Measurements from ENCODE around the gene HOGA1. TPM values are rescaled to one million over a fixed set of nuclear protein-coding genes. Genes with fewer than 3 reads are reported as not detected.

HOGA1 gene
- 0.72 TPM in 1 of 2 replicates, not detected in the other for total RNA-seq

DNA sequence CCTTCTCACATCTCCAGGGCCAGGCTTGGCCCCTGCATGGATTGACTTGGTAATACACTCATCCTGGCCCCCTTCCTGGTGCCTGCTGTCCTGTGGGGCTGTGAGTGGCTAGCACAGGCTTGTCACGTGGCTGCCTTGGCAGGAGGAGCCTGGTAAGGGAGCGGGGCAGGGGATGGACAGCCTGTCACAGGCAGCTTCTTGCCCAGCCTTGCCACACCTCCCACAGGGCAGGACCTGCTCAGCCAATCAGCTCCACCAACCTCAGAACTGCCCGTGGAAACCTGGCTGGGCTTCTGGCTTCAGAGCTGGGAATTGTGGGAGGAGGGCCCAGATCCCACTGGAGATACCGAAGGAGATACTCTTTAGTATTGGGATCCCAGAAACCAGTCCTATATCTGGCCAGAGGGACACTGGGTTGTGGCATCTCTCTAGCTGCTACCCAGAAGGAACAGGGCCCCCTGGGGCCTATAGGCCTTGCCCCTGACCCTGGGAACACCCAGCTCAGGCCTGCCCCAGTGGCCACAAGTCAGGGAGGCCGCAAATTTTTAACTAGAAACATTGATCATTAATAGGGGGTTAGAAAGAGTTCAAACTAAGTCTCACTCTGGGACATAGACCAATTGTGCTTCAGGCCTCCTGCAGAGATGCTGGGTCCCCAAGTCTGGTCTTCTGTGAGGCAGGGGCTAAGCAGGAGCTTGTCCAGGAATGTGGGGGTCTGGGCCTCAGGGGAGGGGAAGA lies at the start of gene HOGA1:
HOGA1 (plus strand) TSS at position 330 of the 738 bp plus-strand sequence; CDS start at position 645, 315 bp downstream.

DNA sequence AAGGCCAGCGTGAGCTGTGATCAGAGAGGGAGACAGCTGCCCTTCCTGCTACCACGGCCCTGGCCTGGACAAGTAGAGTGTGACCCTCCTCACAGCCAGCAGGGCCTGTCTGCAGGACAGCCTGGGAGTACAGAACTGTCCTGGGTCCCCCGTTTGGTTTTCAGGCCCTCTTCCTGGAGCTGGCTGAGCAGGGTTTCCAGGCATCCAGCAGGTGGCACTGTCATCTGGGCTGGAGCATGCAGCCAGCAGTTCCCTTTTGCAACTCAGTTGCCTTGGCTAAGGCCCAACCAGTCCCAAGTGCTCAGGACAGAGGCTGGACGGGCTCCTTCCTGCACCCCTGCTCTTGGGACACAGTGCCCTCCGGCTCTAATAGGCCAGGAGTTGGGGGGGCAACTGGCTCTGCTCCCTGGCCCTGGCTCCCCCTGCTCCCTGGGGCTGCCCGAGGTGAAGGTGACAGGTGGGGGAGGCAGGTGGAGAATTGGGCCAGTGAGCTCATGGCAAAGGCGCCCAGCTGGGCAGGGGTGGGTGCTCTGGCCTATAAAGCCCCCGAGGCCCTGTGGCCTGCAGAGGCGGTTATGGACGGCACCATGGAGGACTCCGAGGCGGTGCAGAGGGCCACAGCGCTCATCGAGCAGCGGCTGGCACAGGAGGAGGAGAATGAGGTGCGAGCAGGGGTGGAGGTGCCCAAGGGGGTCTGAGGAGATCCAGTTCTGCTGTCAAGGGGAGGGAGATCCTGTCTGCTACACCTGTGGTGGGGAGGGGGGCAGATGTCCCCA lies 11.8 kb upstream of the HOGA1 start, which contains the start of gene ANKRD2:
ANKRD2 (plus strand) TSS at position 566 of the 776 bp plus-strand sequence; CDS start at position 576, 10 bp downstream.

DNA sequence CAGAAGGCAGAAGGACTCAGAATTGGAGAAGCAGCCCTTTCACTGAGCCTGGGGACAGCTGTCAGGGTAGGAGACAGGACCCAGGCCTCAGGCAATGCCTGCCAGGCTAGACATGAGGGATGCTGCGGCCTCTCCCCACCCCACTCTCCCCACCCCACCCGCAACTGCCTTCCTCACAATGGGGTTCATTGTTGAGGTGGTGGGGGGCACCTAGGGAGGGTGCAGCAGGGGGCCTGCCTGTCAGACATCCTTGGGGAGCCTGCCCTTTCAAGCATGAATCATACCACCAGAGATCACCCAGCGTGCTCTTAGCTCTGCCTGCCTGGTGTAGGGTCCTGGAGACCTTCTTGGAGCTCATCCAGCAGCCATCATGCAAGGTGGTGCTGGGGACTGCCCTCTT lies 5.3 kb downstream of the HOGA1 start, which contains the start of gene C10orf62:
C10orf62 (plus strand) TSS at position 243 of the 400 bp plus-strand sequence. CDS start 177 bp downstream, outside the sequence.

DNA sequence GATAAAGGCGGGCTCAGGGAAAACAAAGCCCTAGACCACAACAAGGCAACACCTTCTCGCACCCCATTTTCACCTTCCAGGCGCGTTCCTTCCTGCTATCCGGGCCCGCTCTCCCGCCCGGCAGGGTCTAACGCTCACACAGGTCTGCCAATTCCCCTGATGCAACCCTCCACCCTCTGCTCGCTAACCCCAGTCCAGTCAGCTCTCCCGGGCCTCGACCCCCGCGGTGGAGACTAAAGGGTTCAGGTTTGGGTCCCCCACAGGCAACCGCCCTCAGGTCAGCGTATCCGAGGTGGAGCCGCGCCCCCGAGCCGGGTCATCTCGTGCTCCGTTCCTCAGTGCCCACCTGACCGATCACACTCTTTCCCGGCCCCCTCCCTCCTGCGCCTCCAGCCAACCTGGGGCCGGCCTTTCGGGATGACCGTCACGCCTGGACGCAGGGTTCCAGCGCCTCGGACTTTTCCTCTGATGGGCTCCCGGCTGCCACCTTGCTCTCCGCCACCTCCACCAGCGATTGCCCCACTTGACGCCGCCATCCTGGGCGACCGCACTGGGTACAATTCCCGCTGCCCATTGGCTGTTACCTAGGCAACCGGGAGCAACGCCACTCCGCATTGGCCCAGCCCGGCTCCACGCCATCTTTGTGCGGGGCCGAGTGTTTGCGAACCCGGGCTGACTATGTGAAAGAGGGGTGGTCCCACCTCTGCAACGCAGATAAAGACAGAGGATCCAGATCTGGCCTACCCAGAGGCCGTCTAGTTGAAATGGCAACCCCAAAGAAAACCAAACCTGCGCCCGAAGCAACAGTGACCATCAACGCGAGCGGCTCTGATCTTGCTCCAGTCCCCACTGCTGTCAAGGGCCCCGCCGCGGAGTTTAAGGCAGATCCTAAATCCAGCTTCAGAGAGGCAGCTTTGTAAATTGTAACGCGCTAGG lies 49.0 kb downstream of the HOGA1 start, which contains the start of gene MORN4:
MORN4 (minus strand) TSS at position 552 of the 936 bp plus-strand sequence. CDS start 13,847 bp downstream, outside the sequence.

DNA sequence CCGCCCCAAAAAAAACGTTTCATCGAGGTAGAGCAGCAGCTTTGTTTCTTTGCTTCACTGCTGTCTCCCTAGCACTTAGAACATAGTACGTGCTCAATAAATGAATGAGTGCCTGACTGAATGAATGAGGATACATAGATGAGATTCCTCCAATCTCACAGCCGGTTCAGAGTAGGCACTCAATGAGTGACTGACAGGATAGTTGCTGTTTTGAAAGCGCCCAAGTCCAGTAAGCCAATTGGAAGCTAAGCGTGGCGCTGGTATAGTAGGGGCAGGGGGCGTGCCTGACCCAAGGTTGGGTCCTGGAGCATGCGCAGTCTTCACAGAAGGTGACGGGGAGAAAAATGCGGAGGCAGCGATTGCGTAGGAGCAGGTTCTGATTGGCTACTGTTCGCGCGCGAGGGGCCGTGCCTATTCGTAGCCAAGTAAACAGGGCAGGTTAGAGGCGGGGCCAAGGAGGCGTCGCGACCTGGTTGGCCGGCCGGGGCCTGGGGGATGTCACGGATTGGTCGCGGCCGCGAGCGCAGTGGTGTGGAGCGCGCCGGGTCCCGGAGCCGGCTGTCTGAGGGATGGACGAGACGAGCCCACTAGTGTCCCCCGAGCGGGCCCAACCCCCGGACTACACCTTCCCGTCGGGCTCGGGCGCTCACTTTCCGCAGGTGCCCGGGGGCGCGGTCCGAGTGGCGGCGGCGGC lies 56.1 kb downstream of the HOGA1 start, which contains the start of gene PI4K2A:
PI4K2A (plus strand) TSS at position 498 of the 694 bp plus-strand sequence; CDS start at position 570, 72 bp downstream.

Other genes with a start within 250 kb of the HOGA1 start
- gene FRAT2, start 249.7 kb upstream of the HOGA1 start, total RNA-seq: 2.9 and 7.6 TPM in 2 replicates
- gene RRP12, start 183.0 kb upstream of the HOGA1 start, total RNA-seq: 12.5 and 13.2 TPM in 2 replicates
- 829 and 844 TPM in 2 replicates for gene PGAM1, start 158.2 kb upstream of the HOGA1 start, total RNA-seq
- 26.2 and 33.9 TPM in 2 replicates for gene EXOSC1, start 138.4 kb upstream of the HOGA1 start, total RNA-seq
- gene ZDHHC16, start 138.2 kb upstream of the HOGA1 start, total RNA-seq: 33.8 and 42.6 TPM in 2 replicates
- 85.4 and 88.3 TPM in 2 replicates for gene MMS19, start 86.0 kb upstream of the HOGA1 start, total RNA-seq
- gene UBTD1, start 85.5 kb upstream of the HOGA1 start, total RNA-seq: 36.5 and 38.1 TPM in 2 replicates
- 0.54 TPM in 1 of 2 replicates, not detected in the other for gene ANKRD2, start 11.6 kb upstream of the HOGA1 start, total RNA-seq
- gene C10orf62, start 5.3 kb downstream of the HOGA1 start, total RNA-seq: not detected in 2 replicates
- gene MORN4, start 49.1 kb downstream of the HOGA1 start, total RNA-seq: 3.2 and 9.6 TPM in 2 replicates
- gene PI4K2A, start 56.3 kb downstream of the HOGA1 start, total RNA-seq: 18.4 and 25.9 TPM in 2 replicates
- gene AVPI1, start 102.9 kb downstream of the HOGA1 start, total RNA-seq: 5.1 and 13.4 TPM in 2 replicates
- 30.7 and 43.3 TPM in 2 replicates for gene MARVELD1, start 129.3 kb downstream of the HOGA1 start, total RNA-seq
- 8.5 and 14.4 TPM in 2 replicates for gene ZFYVE27, start 152.7 kb downstream of the HOGA1 start, total RNA-seq
- 0.90 and 6.6 TPM in 2 replicates for gene SFRP5, start 187.6 kb downstream of the HOGA1 start, total RNA-seq

Data from cardiac atrium fibroblast (primary cell).